Neural cell (in vitro differentiated cells): ENCODE results near the gene ATP8B4. TPM values are rescaled to one million over a fixed set of nuclear protein-coding genes. Genes with fewer than 3 reads are reported as not detected.

Experiments
- H2AFZ ChIP-seq: fragments of 200-600, 300-800 bp; sonication (generic), shearing (Covaris generic); 2 replicates; pipeline ENCODE4 v1.6.0; 2014; ENCODE audit warnings: low read depth, mild to moderate bottlenecking, antibody characterized with exemption, low read length, moderate library complexity
- H3F3A ChIP-seq: fragments of 200-600 bp; shearing (Covaris generic); 2 replicates; pipeline ENCODE4 v1.6.1; 2016; ENCODE audit warnings: mild to moderate bottlenecking, moderate library complexity, mixed read lengths, antibody characterized with exemption, low read length; ENCODE audit not compliant: insufficient read depth, poor library complexity, severe bottlenecking
- H3K27ac ChIP-seq: fragments of 200-600, 300-800 bp; sonication (generic), shearing (Covaris generic); 2 replicates; pipeline ENCODE4 v1.5.1; 2014; ENCODE audit warnings: mild to moderate bottlenecking, low read length, moderate library complexity
- H3K27me3 ChIP-seq: fragments of 300-800, 200-600 bp; sonication (generic), shearing (Covaris generic); 2 replicates; pipeline ENCODE4 v1.6.0; 2014; ENCODE audit warnings: mild to moderate bottlenecking, low read depth, low read length, moderate library complexity; ENCODE audit not compliant: insufficient read depth
- H3K36me3 ChIP-seq: fragments of 300-800, 200-600 bp; sonication (generic), shearing (Covaris generic); 2 replicates; pipeline ENCODE4 v1.5.1; 2014; ENCODE audit warnings: mild to moderate bottlenecking, antibody characterized with exemption, low read length, moderate library complexity; ENCODE audit not compliant: insufficient read depth
- H3K4me2 ChIP-seq: fragments of 300-800, 200-600 bp; sonication (generic), shearing (Covaris generic); 2 replicates; pipeline ENCODE4 v1.6.0; 2014; ENCODE audit warnings: mild to moderate bottlenecking, low read length
- H3K4me3 ChIP-seq: fragments of 300-800, 200-600 bp; sonication (generic), shearing (Covaris generic); 2 replicates; pipeline ENCODE4 v1.5.1; 2014; ENCODE audit warnings: mild to moderate bottlenecking, low read length, moderate library complexity
- H3K79me2 ChIP-seq: fragments of 200-600 bp; shearing (Covaris generic); replicated peaks from 2 replicates; pipeline ENCODE4 v1.6.0; 2014; ENCODE audit warnings: mild to moderate bottlenecking, low read length, moderate library complexity; ENCODE audit not compliant: insufficient read depth
- H3K9ac ChIP-seq: fragments of 300-800, 200-600 bp; sonication (generic), shearing (Covaris generic); 2 replicates; pipeline ENCODE4 v1.6.1; 2016; ENCODE audit warnings: mild to moderate bottlenecking, low read length, mixed read lengths
- H3K9me2 ChIP-seq: fragments of 200-600 bp; shearing (Covaris generic); 2 replicates; pipeline ENCODE4 v1.6.1; 2016; ENCODE audit warnings: mild to moderate bottlenecking, low read length, mixed read lengths; ENCODE audit not compliant: insufficient read depth
- H3K9me3 ChIP-seq: fragments of 200-600, 300-800 bp; sonication (generic), shearing (Covaris generic); 2 replicates; pipeline ENCODE4 v1.6.1; 2016; ENCODE audit warnings: mild to moderate bottlenecking, mixed run types, low read length, moderate library complexity, mixed read lengths
- H4K20me1 ChIP-seq: fragments of 200-600 bp; shearing (Covaris generic); 2 replicates; pipeline ENCODE4 v1.6.1; 2016; ENCODE audit warnings: mild to moderate bottlenecking, mixed run types; ENCODE audit not compliant: insufficient read depth
- EP300 ChIP-seq: fragments of 450-650 bp; conservative IDR thresholded peaks from 2 replicates; pipeline ENCODE4 v1.6.1; 2014; ENCODE audit warnings: antibody characterized with exemption, mild to moderate bottlenecking, moderate library complexity; ENCODE audit not compliant: poor library complexity, severe bottlenecking
- EZH2 ChIP-seq: fragments of 200-600, 300-800 bp; shearing (Covaris generic), sonication (generic); IDR thresholded peaks from 2 replicates; pipeline ENCODE4 v1.6.1; 2014; ENCODE audit warnings: antibody characterized with exemption, low read length, borderline replicate concordance, mild to moderate bottlenecking; ENCODE audit not compliant: insufficient read depth, poor library complexity, severe bottlenecking
- MXI1 ChIP-seq: fragments of 450-650 bp; conservative IDR thresholded peaks from 2 replicates; pipeline ENCODE4 v1.6.1; 2014; ENCODE audit warnings: antibody characterized with exemption, mild to moderate bottlenecking; ENCODE audit not compliant: poor library complexity, severe bottlenecking
- POLR2AphosphoS5 ChIP-seq: IDR thresholded peaks from 2 replicates; pipeline ENCODE4 v1.6.1; 2012
- RAD21 ChIP-seq: fragments of 450-650 bp; conservative IDR thresholded peaks from 2 replicates; pipeline ENCODE4 v1.6.1; 2014; ENCODE audit warnings: antibody characterized with exemption, mild to moderate bottlenecking, moderate library complexity
- SMC3 ChIP-seq: fragments of 450-650 bp; conservative IDR thresholded peaks from 2 replicates; pipeline ENCODE4 v1.6.1; 2014; ENCODE audit warnings: antibody characterized with exemption, mild to moderate bottlenecking, moderate library complexity; ENCODE audit not compliant: poor library complexity
- TAF1 ChIP-seq: IDR thresholded peaks from 2 replicates; pipeline ENCODE4 v1.6.1; 2012; ENCODE audit warnings: low read depth
- polyA plus RNA-seq: library from polyadenylated mRNA; depleted of rRNA; stranded (reverse); fragments of >200 nt; gene quantifications from 2 replicates; pipeline ENCODE4 v1.2.3, GENCODE V29; 2014
- TF ChIP-seq, protein P1 (sequence below): fragments of 450-650 bp; IDR thresholded peaks from 2 replicates; pipeline ENCODE4 v1.5.1; 2014; ENCODE audit warnings: antibody characterized with exemption, mild to moderate bottlenecking, moderate library complexity; ENCODE audit not compliant: poor library complexity, severe bottlenecking
- TF ChIP-seq, protein P2 (sequence below): IDR thresholded peaks from 2 replicates; pipeline ENCODE4 v1.6.1; 2012; ENCODE audit warnings: borderline replicate concordance

Gene ATP8B4
- polyA plus RNA-seq, 1 donor from 2014 or later = 2.9 TPM

DNA sequence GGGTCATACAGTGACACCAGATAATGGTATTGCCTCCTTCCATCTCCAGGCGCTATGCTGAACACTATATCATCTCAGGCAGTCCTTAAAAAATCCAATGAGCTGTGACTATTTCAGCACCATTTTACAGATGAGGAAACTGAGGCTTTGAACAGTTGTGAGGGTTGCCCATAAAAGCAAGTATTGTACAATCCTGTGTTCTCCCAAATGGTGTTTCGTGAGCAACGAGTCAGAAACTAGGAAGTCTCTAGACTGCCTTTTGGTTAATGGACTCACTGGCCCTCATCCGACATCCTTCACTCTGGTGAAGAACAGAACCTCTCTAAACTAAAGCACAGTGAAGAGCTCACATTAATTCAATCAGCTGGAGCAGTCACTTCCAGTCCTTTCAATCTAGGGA, 61.8 kb downstream of the ATP8B4 start:
- Histone ChIP-seq H3K9me3 (peaks cover 3% of the 10 kb centered on the region), H3F3A (no peaks in the 10 kb centered on the region), H3K27me3 (no peaks in the 10 kb centered on the region), H3K9me2 (no peaks in the 10 kb centered on the region), H3K4me3 (no peak overlapping the region), H3K79me2 (no peaks in the 10 kb centered on the region), H4K20me1 (no peaks in the 10 kb centered on the region), H2AFZ (no peak overlapping the region), H3K9ac (no peak overlapping the region), H3K4me2 (no peak overlapping the region), H3K27ac (no peak overlapping the region), H3K36me3 (no peaks in the 10 kb centered on the region)
- TF ChIP-seq EP300 (no peak), SMC3 (no peak), MXI1 (no peak), EZH2 (no peak), TAF1 (no peak), RAD21 (no peak), POLR2AphosphoS5 (no peak)
- TF ChIP-seq, protein P1, sequence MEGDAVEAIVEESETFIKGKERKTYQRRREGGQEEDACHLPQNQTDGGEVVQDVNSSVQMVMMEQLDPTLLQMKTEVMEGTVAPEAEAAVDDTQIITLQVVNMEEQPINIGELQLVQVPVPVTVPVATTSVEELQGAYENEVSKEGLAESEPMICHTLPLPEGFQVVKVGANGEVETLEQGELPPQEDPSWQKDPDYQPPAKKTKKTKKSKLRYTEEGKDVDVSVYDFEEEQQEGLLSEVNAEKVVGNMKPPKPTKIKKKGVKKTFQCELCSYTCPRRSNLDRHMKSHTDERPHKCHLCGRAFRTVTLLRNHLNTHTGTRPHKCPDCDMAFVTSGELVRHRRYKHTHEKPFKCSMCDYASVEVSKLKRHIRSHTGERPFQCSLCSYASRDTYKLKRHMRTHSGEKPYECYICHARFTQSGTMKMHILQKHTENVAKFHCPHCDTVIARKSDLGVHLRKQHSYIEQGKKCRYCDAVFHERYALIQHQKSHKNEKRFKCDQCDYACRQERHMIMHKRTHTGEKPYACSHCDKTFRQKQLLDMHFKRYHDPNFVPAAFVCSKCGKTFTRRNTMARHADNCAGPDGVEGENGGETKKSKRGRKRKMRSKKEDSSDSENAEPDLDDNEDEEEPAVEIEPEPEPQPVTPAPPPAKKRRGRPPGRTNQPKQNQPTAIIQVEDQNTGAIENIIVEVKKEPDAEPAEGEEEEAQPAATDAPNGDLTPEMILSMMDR = no peak
- TF ChIP-seq, protein P2, sequence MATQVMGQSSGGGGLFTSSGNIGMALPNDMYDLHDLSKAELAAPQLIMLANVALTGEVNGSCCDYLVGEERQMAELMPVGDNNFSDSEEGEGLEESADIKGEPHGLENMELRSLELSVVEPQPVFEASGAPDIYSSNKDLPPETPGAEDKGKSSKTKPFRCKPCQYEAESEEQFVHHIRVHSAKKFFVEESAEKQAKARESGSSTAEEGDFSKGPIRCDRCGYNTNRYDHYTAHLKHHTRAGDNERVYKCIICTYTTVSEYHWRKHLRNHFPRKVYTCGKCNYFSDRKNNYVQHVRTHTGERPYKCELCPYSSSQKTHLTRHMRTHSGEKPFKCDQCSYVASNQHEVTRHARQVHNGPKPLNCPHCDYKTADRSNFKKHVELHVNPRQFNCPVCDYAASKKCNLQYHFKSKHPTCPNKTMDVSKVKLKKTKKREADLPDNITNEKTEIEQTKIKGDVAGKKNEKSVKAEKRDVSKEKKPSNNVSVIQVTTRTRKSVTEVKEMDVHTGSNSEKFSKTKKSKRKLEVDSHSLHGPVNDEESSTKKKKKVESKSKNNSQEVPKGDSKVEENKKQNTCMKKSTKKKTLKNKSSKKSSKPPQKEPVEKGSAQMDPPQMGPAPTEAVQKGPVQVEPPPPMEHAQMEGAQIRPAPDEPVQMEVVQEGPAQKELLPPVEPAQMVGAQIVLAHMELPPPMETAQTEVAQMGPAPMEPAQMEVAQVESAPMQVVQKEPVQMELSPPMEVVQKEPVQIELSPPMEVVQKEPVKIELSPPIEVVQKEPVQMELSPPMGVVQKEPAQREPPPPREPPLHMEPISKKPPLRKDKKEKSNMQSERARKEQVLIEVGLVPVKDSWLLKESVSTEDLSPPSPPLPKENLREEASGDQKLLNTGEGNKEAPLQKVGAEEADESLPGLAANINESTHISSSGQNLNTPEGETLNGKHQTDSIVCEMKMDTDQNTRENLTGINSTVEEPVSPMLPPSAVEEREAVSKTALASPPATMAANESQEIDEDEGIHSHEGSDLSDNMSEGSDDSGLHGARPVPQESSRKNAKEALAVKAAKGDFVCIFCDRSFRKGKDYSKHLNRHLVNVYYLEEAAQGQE = no peak

DNA sequence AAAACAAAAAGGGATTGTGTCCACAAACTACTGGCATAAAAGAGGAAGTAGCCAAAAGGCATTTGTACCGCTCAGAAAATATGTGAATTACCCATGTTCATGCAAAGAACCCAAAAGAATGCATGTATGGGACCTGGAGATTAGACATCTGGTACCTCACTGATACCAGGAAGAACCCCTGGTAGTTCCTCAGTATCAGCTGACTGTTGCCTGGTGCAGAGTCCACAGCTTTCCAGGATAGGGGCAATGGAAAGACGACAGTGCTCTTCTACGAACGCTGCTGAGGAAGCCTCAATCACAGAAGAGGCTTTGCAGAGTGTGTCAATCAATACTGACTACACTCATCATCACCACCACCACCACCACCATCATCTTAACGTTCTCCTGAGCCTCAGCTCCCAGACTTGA, 63.3 kb downstream of the ATP8B4 start:
- Histone ChIP-seq H3K36me3 (no peaks in the 10 kb centered on the region), H3K27me3 (no peaks in the 10 kb centered on the region), H3K4me2 (no peak overlapping the region), H3K9ac (no peak overlapping the region), H4K20me1 (no peaks in the 10 kb centered on the region), H3K79me2 (no peaks in the 10 kb centered on the region), H2AFZ (no peak overlapping the region), H3K9me2 (no peaks in the 10 kb centered on the region), H3F3A (no peaks in the 10 kb centered on the region), H3K9me3 (peaks cover 3% of the 10 kb centered on the region), H3K4me3 (no peak overlapping the region), H3K27ac (no peak overlapping the region)
- TF ChIP-seq POLR2AphosphoS5 (no peak), SMC3 (no peak), RAD21 (no peak), EZH2 (no peak), TAF1 (no peak), MXI1 (no peak), EP300 (no peak)
- TF ChIP-seq, protein P1 = no peak
- TF ChIP-seq, protein P2 = no peak
